ENCODE data around the gene LCMT2.

The LCMT2 gene

GRCh38 chr15:43302205-43302817 is 28.1 kb downstream of the LCMT2 start, which contains the start of gene TGM7:
TGM7 (minus strand) TSS chr15:43302255.
- no peak within 1 kb of the TSS for H3K4me2 ChIP-seq
- no peaks in the 10 kb centered on the region for H3K79me2 ChIP-seq (ENCODE audit: insufficient read depth, low read depth)
- no peak within 1 kb of the TSS for H3K4me3 ChIP-seq (IDR thresholded peaks at IDR 0.05; ENCODE audit: insufficient read depth, low read depth, low read length)
- H4K20me1 ChIP-seq (ENCODE audit: insufficient read depth) = no peaks in the 10 kb centered on the region
- H3K4me1 ChIP-seq (ENCODE audit: low read depth, poor library complexity, severe bottlenecking) = no peaks in the 10 kb centered on the region
- TF ChIP-seq CTCF (conservative IDR thresholded peaks at IDR 0.05; ENCODE audit: low read depth, low read length) = no peak
- H3K36me3 ChIP-seq (ENCODE audit: insufficient read depth) = no peaks in the 10 kb centered on the region
- no peak within 1 kb of the TSS for H3K27ac ChIP-seq
- H3K9ac ChIP-seq = no peak within 1 kb of the TSS
- no peak within 1 kb of the TSS for H2AFZ ChIP-seq (ENCODE audit: low read depth)
- H3K27me3 ChIP-seq (ENCODE audit: insufficient read depth, low read depth) = no peaks in the 10 kb centered on the region

GRCh38 chr15:43299884-43300283 is 30.5 kb downstream of the LCMT2 start:
- Histone ChIP-seq H3K4me1 (ENCODE audit: low read depth, poor library complexity, severe bottlenecking) (no peaks in the 10 kb centered on the region), H3K36me3 (ENCODE audit: insufficient read depth) (no peaks in the 10 kb centered on the region), H3K79me2 (ENCODE audit: insufficient read depth, low read depth) (no peaks in the 10 kb centered on the region), H4K20me1 (ENCODE audit: insufficient read depth) (no peaks in the 10 kb centered on the region), H3K27me3 (ENCODE audit: insufficient read depth, low read depth) (no peaks in the 10 kb centered on the region), H3K27ac (no peak overlapping the region), H3K9ac (no peak overlapping the region), H2AFZ (ENCODE audit: low read depth) (no peak overlapping the region), H3K4me3 (IDR thresholded peaks at IDR 0.05; ENCODE audit: insufficient read depth, low read depth, low read length) (no peak overlapping the region), H3K4me2 (no peak overlapping the region)
- no peak for TF ChIP-seq CTCF (conservative IDR thresholded peaks at IDR 0.05; ENCODE audit: low read depth, low read length)

- H3K36me3 ChIP-seq (ENCODE audit: insufficient read depth) = no peaks in the 10 kb centered on the region
- H3K79me2 ChIP-seq (ENCODE audit: insufficient read depth, low read depth) = no peaks in the 10 kb centered on the region
- no peak overlapping the region for H3K4me3 ChIP-seq (IDR thresholded peaks at IDR 0.05; ENCODE audit: insufficient read depth, low read depth, low read length)
- H3K9ac ChIP-seq = no peak overlapping the region
- H2AFZ ChIP-seq (ENCODE audit: low read depth) = no peak overlapping the region
- H4K20me1 ChIP-seq (ENCODE audit: insufficient read depth) = no peaks in the 10 kb centered on the region
- TF ChIP-seq CTCF (conservative IDR thresholded peaks at IDR 0.05; ENCODE audit: low read depth, low read length) = no peak
- H3K27me3 ChIP-seq (ENCODE audit: insufficient read depth, low read depth) = no peaks in the 10 kb centered on the region
- H3K4me1 ChIP-seq (ENCODE audit: low read depth, poor library complexity, severe bottlenecking) = no peaks in the 10 kb centered on the region
- H3K27ac ChIP-seq = no peak overlapping the region
- no peak overlapping the region for H3K4me2 ChIP-seq
Measured at GRCh38 chr15:43299411-43299810, 31.0 kb downstream of the LCMT2 start.

GRCh38 chr15:43294091-43294706 is 36.2 kb downstream of the LCMT2 start:
- H3K36me3 ChIP-seq (ENCODE audit: insufficient read depth) = no peaks in the 10 kb centered on the region
- no peaks in the 10 kb centered on the region for H3K79me2 ChIP-seq (ENCODE audit: insufficient read depth, low read depth)
- H3K27ac ChIP-seq = no peak overlapping the region
- TF ChIP-seq CTCF (conservative IDR thresholded peaks at IDR 0.05; ENCODE audit: low read depth, low read length) = no peak
- H4K20me1 ChIP-seq (ENCODE audit: insufficient read depth) = no peaks in the 10 kb centered on the region
- no peak overlapping the region for H3K9ac ChIP-seq
- H3K4me1 ChIP-seq (ENCODE audit: low read depth, poor library complexity, severe bottlenecking) = no peaks in the 10 kb centered on the region
- H3K4me3 ChIP-seq (IDR thresholded peaks at IDR 0.05; ENCODE audit: insufficient read depth, low read depth, low read length) = no peak overlapping the region
- H2AFZ ChIP-seq (ENCODE audit: low read depth) = no peak overlapping the region
- no peaks in the 10 kb centered on the region for H3K27me3 ChIP-seq (ENCODE audit: insufficient read depth, low read depth)
- H3K4me2 ChIP-seq = no peak overlapping the region
